ENCODE measurements around the gene MAP4K4.

MAP4K4 gene

GRCh38 chr2:101860782-101861181 is 163.3 kb downstream of the MAP4K4 start:
- Histone ChIP-seq H3K27me3 (ENCODE audit: control insufficient read depth, insufficient read depth, low read length) (no peaks in the 10 kb centered on the region), H3K27ac (ENCODE audit: low read depth, low read length) (no peak overlapping the region), H3K4me3 (ENCODE audit: low read depth, low read length) (no peak overlapping the region), H3K9me3 (ENCODE audit: control insufficient read depth, insufficient read depth, low read depth, low read length) (no peaks in the 10 kb centered on the region), H3K4me1 (ENCODE audit: control insufficient read depth, insufficient read depth, low read length) (no peaks in the 10 kb centered on the region), H3K9ac (ENCODE audit: low read length) (no peak overlapping the region), H3K36me3 (ENCODE audit: control insufficient read depth, insufficient read depth, low read length) (peaks cover 86% of the 10 kb centered on the region)

- H3K27me3 ChIP-seq (ENCODE audit: control insufficient read depth, insufficient read depth, low read length), result no peaks in the 10 kb centered on the region
- no peak overlapping the region for H3K9ac ChIP-seq (ENCODE audit: low read length)
- H3K4me3 ChIP-seq (ENCODE audit: low read depth, low read length), result no peak overlapping the region
- peaks cover 86% of the 10 kb centered on the region for H3K36me3 ChIP-seq (ENCODE audit: control insufficient read depth, insufficient read depth, low read length)
- H3K27ac ChIP-seq (ENCODE audit: low read depth, low read length), result no peak overlapping the region
- H3K4me1 ChIP-seq (ENCODE audit: control insufficient read depth, insufficient read depth, low read length), result no peaks in the 10 kb centered on the region
- H3K9me3 ChIP-seq (ENCODE audit: control insufficient read depth, insufficient read depth, low read depth, low read length), result no peaks in the 10 kb centered on the region
Measured at GRCh38 chr2:101861382-101861781, 163.9 kb downstream of the MAP4K4 start.

GRCh38 chr2:101863534-101863933 is 166.0 kb downstream of the MAP4K4 start:
- Histone ChIP-seq H3K4me1 (ENCODE audit: control insufficient read depth, insufficient read depth, low read length) (no peaks in the 10 kb centered on the region), H3K4me3 (ENCODE audit: low read depth, low read length) (no peak overlapping the region), H3K9ac (ENCODE audit: low read length) (no peak overlapping the region), H3K27me3 (ENCODE audit: control insufficient read depth, insufficient read depth, low read length) (no peaks in the 10 kb centered on the region), H3K9me3 (ENCODE audit: control insufficient read depth, insufficient read depth, low read depth, low read length) (no peaks in the 10 kb centered on the region), H3K27ac (ENCODE audit: low read depth, low read length) (no peak overlapping the region), H3K36me3 (ENCODE audit: control insufficient read depth, insufficient read depth, low read length) (peaks cover 91% of the 10 kb centered on the region)

GRCh38 chr2:101864426-101864825 is 166.9 kb downstream of the MAP4K4 start:
- Histone ChIP-seq H3K9ac (ENCODE audit: low read length) (no peak overlapping the region), H3K4me3 (ENCODE audit: low read depth, low read length) (no peak overlapping the region), H3K36me3 (ENCODE audit: control insufficient read depth, insufficient read depth, low read length) (peaks cover 89% of the 10 kb centered on the region), H3K27me3 (ENCODE audit: control insufficient read depth, insufficient read depth, low read length) (no peaks in the 10 kb centered on the region), H3K9me3 (ENCODE audit: control insufficient read depth, insufficient read depth, low read depth, low read length) (no peaks in the 10 kb centered on the region), H3K27ac (ENCODE audit: low read depth, low read length) (0 out of 2 replicates have a peak overlapping the region, but pooled peaks have one; percentile 24), H3K4me1 (ENCODE audit: control insufficient read depth, insufficient read depth, low read length) (no peaks in the 10 kb centered on the region)

GRCh38 chr2:101868525-101868924 is 171.0 kb downstream of the MAP4K4 start:
- H3K4me1 ChIP-seq (ENCODE audit: control insufficient read depth, insufficient read depth, low read length), result 0 out of 2 replicates have a peak, but pooled peaks cover 3% of the 10 kb centered on the region
- H3K9ac ChIP-seq (ENCODE audit: low read length), result no peak overlapping the region
- H3K9me3 ChIP-seq (ENCODE audit: control insufficient read depth, insufficient read depth, low read depth, low read length), result no peaks in the 10 kb centered on the region
- no peaks in the 10 kb centered on the region for H3K27me3 ChIP-seq (ENCODE audit: control insufficient read depth, insufficient read depth, low read length)
- H3K36me3 ChIP-seq (ENCODE audit: control insufficient read depth, insufficient read depth, low read length), result peaks cover 93% of the 10 kb centered on the region
- H3K4me3 ChIP-seq (ENCODE audit: low read depth, low read length), result no peak overlapping the region
- no peak overlapping the region for H3K27ac ChIP-seq (ENCODE audit: low read depth, low read length)

- no peaks in the 10 kb centered on the region for H3K9me3 ChIP-seq (ENCODE audit: control insufficient read depth, insufficient read depth, low read depth, low read length)
- H3K36me3 ChIP-seq (ENCODE audit: control insufficient read depth, insufficient read depth, low read length), result peaks cover 96% of the 10 kb centered on the region
- H3K27me3 ChIP-seq (ENCODE audit: control insufficient read depth, insufficient read depth, low read length), result no peaks in the 10 kb centered on the region
- 0 out of 2 replicates have a peak, but pooled peaks cover 3% of the 10 kb centered on the region for H3K4me1 ChIP-seq (ENCODE audit: control insufficient read depth, insufficient read depth, low read length)
- H3K9ac ChIP-seq (ENCODE audit: low read length), result no peak overlapping the region
- H3K4me3 ChIP-seq (ENCODE audit: low read depth, low read length), result no peak overlapping the region
- no peak overlapping the region for H3K27ac ChIP-seq (ENCODE audit: low read depth, low read length)
Measured at GRCh38 chr2:101869527-101869926, 172.0 kb downstream of the MAP4K4 start.

- H3K9ac ChIP-seq (ENCODE audit: low read length), result no peak overlapping the region
- H3K4me1 ChIP-seq (ENCODE audit: control insufficient read depth, insufficient read depth, low read length), result 0 out of 2 replicates have a peak, but pooled peaks cover 3% of the 10 kb centered on the region
- peaks cover 96% of the 10 kb centered on the region for H3K36me3 ChIP-seq (ENCODE audit: control insufficient read depth, insufficient read depth, low read length)
- H3K9me3 ChIP-seq (ENCODE audit: control insufficient read depth, insufficient read depth, low read depth, low read length), result no peaks in the 10 kb centered on the region
- no peak overlapping the region for H3K4me3 ChIP-seq (ENCODE audit: low read depth, low read length)
- H3K27me3 ChIP-seq (ENCODE audit: control insufficient read depth, insufficient read depth, low read length), result no peaks in the 10 kb centered on the region
- H3K27ac ChIP-seq (ENCODE audit: low read depth, low read length), result no peak overlapping the region
Measured at GRCh38 chr2:101870444-101870843, 172.9 kb downstream of the MAP4K4 start.

GRCh38 chr2:101871480-101871879 is 174.0 kb downstream of the MAP4K4 start:
- Histone ChIP-seq H3K27ac (ENCODE audit: low read depth, low read length) (no peak overlapping the region), H3K36me3 (ENCODE audit: control insufficient read depth, insufficient read depth, low read length) (peaks cover 96% of the 10 kb centered on the region), H3K4me3 (ENCODE audit: low read depth, low read length) (no peak overlapping the region), H3K9ac (ENCODE audit: low read length) (no peak overlapping the region), H3K9me3 (ENCODE audit: control insufficient read depth, insufficient read depth, low read depth, low read length) (no peaks in the 10 kb centered on the region), H3K4me1 (ENCODE audit: control insufficient read depth, insufficient read depth, low read length) (0 out of 2 replicates have a peak, but pooled peaks cover 3% of the 10 kb centered on the region), H3K27me3 (ENCODE audit: control insufficient read depth, insufficient read depth, low read length) (no peaks in the 10 kb centered on the region)

GRCh38 chr2:101872480-101872879 is 175.0 kb downstream of the MAP4K4 start:
- H3K36me3 ChIP-seq (ENCODE audit: control insufficient read depth, insufficient read depth, low read length), result peaks cover 96% of the 10 kb centered on the region
- no peak overlapping the region for H3K9ac ChIP-seq (ENCODE audit: low read length)
- no peaks in the 10 kb centered on the region for H3K27me3 ChIP-seq (ENCODE audit: control insufficient read depth, insufficient read depth, low read length)
- no peak overlapping the region for H3K4me3 ChIP-seq (ENCODE audit: low read depth, low read length)
- H3K4me1 ChIP-seq (ENCODE audit: control insufficient read depth, insufficient read depth, low read length), result 0 out of 2 replicates have a peak, but pooled peaks cover 3% of the 10 kb centered on the region
- H3K9me3 ChIP-seq (ENCODE audit: control insufficient read depth, insufficient read depth, low read depth, low read length), result no peaks in the 10 kb centered on the region
- no peak overlapping the region; the same call in 1 of the 2 replicates for H3K27ac ChIP-seq (ENCODE audit: low read depth, low read length)

GRCh38 chr2:101873543-101873942 is 176.0 kb downstream of the MAP4K4 start:
- Histone ChIP-seq H3K36me3 (ENCODE audit: control insufficient read depth, insufficient read depth, low read length) (peaks cover 94% of the 10 kb centered on the region), H3K27me3 (ENCODE audit: control insufficient read depth, insufficient read depth, low read length) (no peaks in the 10 kb centered on the region), H3K4me3 (ENCODE audit: low read depth, low read length) (no peak overlapping the region), H3K27ac (ENCODE audit: low read depth, low read length) (no peak overlapping the region), H3K9me3 (ENCODE audit: control insufficient read depth, insufficient read depth, low read depth, low read length) (no peaks in the 10 kb centered on the region), H3K9ac (ENCODE audit: low read length) (no peak overlapping the region), H3K4me1 (ENCODE audit: control insufficient read depth, insufficient read depth, low read length) (0 out of 2 replicates have a peak, but pooled peaks cover 3% of the 10 kb centered on the region)

- peaks cover 97% of the 10 kb centered on the region for H3K36me3 ChIP-seq (ENCODE audit: control insufficient read depth, insufficient read depth, low read length)
- no peaks in the 10 kb centered on the region for H3K27me3 ChIP-seq (ENCODE audit: control insufficient read depth, insufficient read depth, low read length)
Measured at GRCh38 chr2:101874069-101874468, 176.6 kb downstream of the MAP4K4 start.

GRCh38 chr2:101879466-101879865 is 182.0 kb downstream of the MAP4K4 start:
- Histone ChIP-seq H3K9ac (ENCODE audit: low read length) (no peak overlapping the region), H3K9me3 (ENCODE audit: control insufficient read depth, insufficient read depth, low read depth, low read length) (no peaks in the 10 kb centered on the region), H3K36me3 (ENCODE audit: control insufficient read depth, insufficient read depth, low read length) (peaks cover 78% of the 10 kb centered on the region), H3K4me3 (ENCODE audit: low read depth, low read length) (no peak overlapping the region), H3K4me1 (ENCODE audit: control insufficient read depth, insufficient read depth, low read length) (no peaks in the 10 kb centered on the region), H3K27ac (ENCODE audit: low read depth, low read length) (no peak overlapping the region), H3K27me3 (ENCODE audit: control insufficient read depth, insufficient read depth, low read length) (no peaks in the 10 kb centered on the region)

More at GRCh38 chr2:101874069-101874468, 176.6 kb downstream of the MAP4K4 start:
- Histone ChIP-seq H3K9ac (ENCODE audit: low read length) (no peak overlapping the region), H3K9me3 (ENCODE audit: control insufficient read depth, insufficient read depth, low read depth, low read length) (no peaks in the 10 kb centered on the region), H3K27ac (ENCODE audit: low read depth, low read length) (no peak overlapping the region), H3K4me3 (ENCODE audit: low read depth, low read length) (no peak overlapping the region), H3K4me1 (ENCODE audit: control insufficient read depth, insufficient read depth, low read length) (0 out of 2 replicates have a peak, but pooled peaks cover 3% of the 10 kb centered on the region)

Measured in HUES6 (cell line).